ENCODE data around the gene GRN.
"Not testable (repeated sequence)": the region's sequence is repeated elsewhere in the genome, so short reads cannot be mapped to it uniquely, and the experiment has no call there.

Gene GRN

GRCh38 chr17:44362459-44362948 lies 17.4 kb downstream of the GRN start:
- no peak for FAIRE-seq

GRCh38 chr17:44362949-44363612 lies 18.0 kb downstream of the GRN start:
- no peak for FAIRE-seq

GRCh38 chr17:44363613-44364159 lies 18.6 kb downstream of the GRN start, which contains the start of gene FAM171A2:
Gene FAM171A2, minus strand, starts transcription at chr17:44363853. Its CDS starts 139 bp downstream, at chr17:44363714.
- FAIRE-seq, result no peak

GRCh38 chr17:44365051-44365450 lies 19.9 kb downstream of the GRN start:
- not testable (repeated sequence) for FAIRE-seq

- no peak for FAIRE-seq
Measured at GRCh38 chr17:44367231-44367979, 22.3 kb downstream of the GRN start.

GRCh38 chr17:44368391-44369243 lies 23.5 kb downstream of the GRN start:
- not testable (repeated sequence) for FAIRE-seq

- not testable (repeated sequence) for FAIRE-seq
Measured at GRCh38 chr17:44369414-44370023, 24.4 kb downstream of the GRN start.

- FAIRE-seq, result no peak
Measured at GRCh38 chr17:44372036-44372435, 26.9 kb downstream of the GRN start.

- no peak for FAIRE-seq
Measured at GRCh38 chr17:44374306-44375195, 29.4 kb downstream of the GRN start.

GRCh38 chr17:44375196-44376017 lies 30.3 kb downstream of the GRN start:
- no peak for FAIRE-seq

- no peak for FAIRE-seq
Measured at GRCh38 chr17:44376124-44376523, 31.0 kb downstream of the GRN start.

- FAIRE-seq, result no peak
Measured at GRCh38 chr17:44376779-44377178, 31.7 kb downstream of the GRN start.

GRCh38 chr17:44378171-44378705 lies 33.1 kb downstream of the GRN start:
- FAIRE-seq, result no peak

GRCh38 chr17:44379887-44380286 lies 34.8 kb downstream of the GRN start:
- FAIRE-seq, result no peak

GRCh38 chr17:44380767-44381166 lies 35.7 kb downstream of the GRN start:
- no peak for FAIRE-seq

- no peak for FAIRE-seq
Measured at GRCh38 chr17:44381810-44382305, 36.8 kb downstream of the GRN start.

- FAIRE-seq, result no peak
Measured at GRCh38 chr17:44382917-44383316, 37.8 kb downstream of the GRN start.

GRCh38 chr17:44383363-44383762 lies 38.3 kb downstream of the GRN start:
- no peak for FAIRE-seq

GRCh38 chr17:44383861-44384260 lies 38.8 kb downstream of the GRN start:
- no peak for FAIRE-seq

- no peak for FAIRE-seq
Measured at GRCh38 chr17:44384281-44384822, 39.2 kb downstream of the GRN start.

All from islet of Langerhans (tissue), 1 donor.